Ovary (tissue), 3 donors: ENCODE results near the gene TENT4B.

Experiments used
- EP300 ChIP-seq: sonication (generic); formaldehyde crosslinking; IDR thresholded peaks from one replicate; pipeline ENCODE4 v1.6.1; 2017; ENCODE audit warnings: antibody characterized with exemption
- POLR2A ChIP-seq: fragments of 450-650 bp; IDR thresholded peaks from one replicate; pipeline ENCODE4 v1.6.1; 2017; ENCODE audit warnings: antibody characterized with exemption, mild to moderate bottlenecking, moderate library complexity
- TF ChIP-seq, protein P1 (sequence below), 3 donors: fragments of 450-650 bp in 2 of 3; fragments of 200-600 bp in 1 of 3; IDR thresholded peaks; one replicate each; pipeline versions ENCODE4 v1.5.1 to v1.8.0; 2016 to 2022; ENCODE audit warnings: antibody characterized with exemption in 3 of 3, mild to moderate bottlenecking in 1 of 3
- donor health status: DM: no; HTN: no; CAD: no.

DNA sequence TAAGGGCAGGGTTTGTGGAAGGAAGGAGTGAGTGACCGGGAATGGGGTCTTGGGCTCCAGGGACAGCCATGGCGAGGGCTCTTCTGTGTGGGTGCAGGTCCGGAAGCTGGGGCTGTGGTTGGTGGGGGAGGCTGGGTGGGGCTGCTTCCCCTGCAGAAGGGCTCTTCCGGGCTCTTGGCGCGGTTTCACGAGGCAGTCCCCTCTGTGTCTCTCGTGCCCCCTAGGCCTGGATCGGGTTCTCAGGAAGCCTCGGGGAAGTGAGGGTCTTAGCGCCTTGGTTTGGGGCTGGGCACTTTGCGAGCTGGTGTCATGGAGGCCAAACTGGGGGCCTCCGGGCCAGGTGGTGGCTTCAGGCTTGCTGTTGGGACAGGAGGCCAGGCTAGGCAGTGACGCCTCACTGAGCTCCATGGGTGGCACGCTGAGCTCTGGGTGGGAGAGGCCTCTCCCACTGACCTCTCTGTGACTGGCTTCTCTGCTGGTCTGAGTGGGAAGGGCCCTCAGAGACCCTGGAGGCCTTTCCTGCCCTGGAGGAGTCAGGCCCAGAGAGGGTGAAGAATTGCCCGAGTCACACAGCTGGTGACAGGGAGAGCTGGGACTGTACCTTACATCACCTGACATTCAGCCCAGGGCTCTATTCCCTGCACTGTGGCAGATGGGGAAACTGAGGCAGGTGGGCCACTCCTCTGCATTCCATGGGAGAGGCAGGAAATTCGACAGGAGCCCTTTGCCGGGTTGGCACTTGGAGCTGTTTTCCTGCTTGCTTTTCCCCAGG, 121.4 kb downstream of the TENT4B start:
- TF ChIP-seq POLR2A (no peak), EP300 (no peak)
- TF ChIP-seq, protein P1, sequence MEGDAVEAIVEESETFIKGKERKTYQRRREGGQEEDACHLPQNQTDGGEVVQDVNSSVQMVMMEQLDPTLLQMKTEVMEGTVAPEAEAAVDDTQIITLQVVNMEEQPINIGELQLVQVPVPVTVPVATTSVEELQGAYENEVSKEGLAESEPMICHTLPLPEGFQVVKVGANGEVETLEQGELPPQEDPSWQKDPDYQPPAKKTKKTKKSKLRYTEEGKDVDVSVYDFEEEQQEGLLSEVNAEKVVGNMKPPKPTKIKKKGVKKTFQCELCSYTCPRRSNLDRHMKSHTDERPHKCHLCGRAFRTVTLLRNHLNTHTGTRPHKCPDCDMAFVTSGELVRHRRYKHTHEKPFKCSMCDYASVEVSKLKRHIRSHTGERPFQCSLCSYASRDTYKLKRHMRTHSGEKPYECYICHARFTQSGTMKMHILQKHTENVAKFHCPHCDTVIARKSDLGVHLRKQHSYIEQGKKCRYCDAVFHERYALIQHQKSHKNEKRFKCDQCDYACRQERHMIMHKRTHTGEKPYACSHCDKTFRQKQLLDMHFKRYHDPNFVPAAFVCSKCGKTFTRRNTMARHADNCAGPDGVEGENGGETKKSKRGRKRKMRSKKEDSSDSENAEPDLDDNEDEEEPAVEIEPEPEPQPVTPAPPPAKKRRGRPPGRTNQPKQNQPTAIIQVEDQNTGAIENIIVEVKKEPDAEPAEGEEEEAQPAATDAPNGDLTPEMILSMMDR (IDR thresholded peaks at IDR 0.05): no peak
